GM19463 (cell line): Measurements from ENCODE around the gene FER.

Experiments
- ATAC-seq: cut with Tn5 transposase; IDR thresholded peaks from one replicate; pipeline ENCODE4 v1.9.1; 2021; ENCODE audit warnings: mild to moderate bottlenecking, moderate library complexity; ENCODE audit not compliant: unreplicated experiment

The FER gene

GRCh38 chr5:109168151-109168550, 420.5 kb downstream of the FER start:
- ATAC-seq = no peak

- ATAC-seq = no peak
Observed at GRCh38 chr5:109170629-109171350, 423.1 kb downstream of the FER start.

GRCh38 chr5:109171437-109172073, 423.9 kb downstream of the FER start:
- peak; percentile 76 for ATAC-seq

DNA sequence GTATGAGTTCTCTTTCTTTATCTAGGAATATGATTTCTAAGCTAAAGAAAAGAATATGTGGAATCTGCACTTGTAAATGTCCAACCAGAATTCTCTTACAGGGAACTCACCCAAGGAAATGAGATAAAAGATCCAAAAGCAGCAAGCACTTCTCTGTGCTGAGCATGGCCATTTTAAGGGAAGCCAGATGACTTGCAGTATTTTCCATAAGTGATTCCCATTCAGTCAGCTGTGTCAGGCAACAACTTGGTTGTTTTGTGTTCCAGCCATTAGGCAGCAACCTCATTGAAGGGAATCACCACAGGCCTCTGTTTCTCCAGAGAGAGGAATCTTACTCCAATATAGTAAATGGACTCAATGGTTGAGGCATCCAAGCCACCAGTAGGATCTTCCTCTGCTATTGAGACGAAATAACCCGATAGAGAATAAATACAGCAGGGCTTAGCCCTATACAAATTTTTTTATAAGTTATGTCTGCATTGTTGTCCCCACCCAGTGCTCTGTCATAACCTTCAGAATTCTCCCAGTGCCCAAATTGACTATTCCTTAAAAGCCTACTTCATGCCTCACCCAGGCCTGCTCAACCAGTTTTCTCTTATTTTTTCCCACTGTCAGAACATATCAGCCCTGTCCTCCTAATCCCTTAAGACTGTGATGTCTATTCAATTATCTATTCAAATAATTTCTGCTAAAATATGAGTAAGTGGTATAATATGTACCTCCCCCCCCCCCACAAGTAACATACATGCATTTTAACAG, 425.5 kb downstream of the FER start:
- no peak for ATAC-seq

DNA sequence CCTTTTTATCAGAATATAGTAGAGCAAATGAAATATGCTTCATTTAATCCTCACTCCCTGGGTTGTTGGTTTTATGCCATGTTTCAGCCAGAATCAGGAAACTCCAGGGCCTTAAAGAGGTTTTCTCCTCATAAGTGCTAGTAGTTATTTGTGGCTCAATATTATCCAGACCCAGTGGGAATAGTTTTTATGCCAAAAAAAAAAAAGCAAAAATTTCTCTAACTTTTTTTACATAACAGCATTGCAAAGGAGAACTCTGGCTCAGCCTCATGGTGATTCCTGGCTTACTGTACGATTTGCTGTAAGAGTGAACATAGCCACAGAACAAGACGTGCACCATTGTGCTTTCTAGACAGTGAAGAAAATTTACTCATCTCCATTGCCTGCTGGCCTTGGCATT, 429.5 kb downstream of the FER start:
- no peak for ATAC-seq

DNA sequence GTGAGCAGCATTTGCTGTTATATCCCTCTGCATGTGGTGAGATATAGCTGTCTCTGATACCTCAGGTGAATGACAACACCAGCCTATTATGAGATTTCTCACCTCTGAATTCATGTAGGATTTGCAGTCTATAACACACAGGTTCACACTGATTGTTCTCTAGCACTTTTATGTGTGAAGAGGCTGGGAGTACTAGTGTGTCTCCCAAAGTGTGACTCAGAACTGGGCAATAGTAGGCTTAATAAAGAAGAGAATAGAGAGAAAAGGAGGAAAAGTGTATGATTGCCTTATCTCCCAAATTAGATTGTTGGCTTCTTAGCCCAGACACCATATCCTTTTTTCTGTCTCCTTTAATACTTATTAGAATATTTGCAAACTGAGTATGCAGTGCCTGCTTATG, 430.1 kb downstream of the FER start:
- ATAC-seq = no peak

- ATAC-seq = no peak
Observed at GRCh38 chr5:109180668-109181067, 433.0 kb downstream of the FER start.

- no peak for ATAC-seq
Observed at GRCh38 chr5:109186759-109187158, 439.1 kb downstream of the FER start.

GRCh38 chr5:109191153-109191558, 443.5 kb downstream of the FER start:
- ATAC-seq = peak; percentile 81

DNA sequence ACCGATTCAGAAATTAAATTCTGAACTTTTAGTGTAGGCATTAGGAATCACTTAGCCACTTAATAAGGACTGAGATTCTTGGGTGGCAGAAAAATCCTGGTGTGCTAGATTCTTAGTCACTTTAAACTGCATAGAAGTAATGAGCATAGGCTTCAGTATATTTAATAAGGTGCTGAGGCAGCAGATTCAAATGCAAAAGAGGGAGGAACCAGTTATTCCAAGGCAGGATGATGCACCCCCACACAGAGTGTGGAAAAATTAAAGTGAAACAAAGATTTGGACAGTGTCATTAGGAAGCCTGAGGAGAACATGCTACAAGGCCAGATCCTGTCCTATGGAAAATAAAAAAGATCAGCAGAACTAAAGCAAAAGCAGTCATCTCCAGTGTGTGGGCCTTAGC, 444.3 kb downstream of the FER start:
- no peak for ATAC-seq

DNA sequence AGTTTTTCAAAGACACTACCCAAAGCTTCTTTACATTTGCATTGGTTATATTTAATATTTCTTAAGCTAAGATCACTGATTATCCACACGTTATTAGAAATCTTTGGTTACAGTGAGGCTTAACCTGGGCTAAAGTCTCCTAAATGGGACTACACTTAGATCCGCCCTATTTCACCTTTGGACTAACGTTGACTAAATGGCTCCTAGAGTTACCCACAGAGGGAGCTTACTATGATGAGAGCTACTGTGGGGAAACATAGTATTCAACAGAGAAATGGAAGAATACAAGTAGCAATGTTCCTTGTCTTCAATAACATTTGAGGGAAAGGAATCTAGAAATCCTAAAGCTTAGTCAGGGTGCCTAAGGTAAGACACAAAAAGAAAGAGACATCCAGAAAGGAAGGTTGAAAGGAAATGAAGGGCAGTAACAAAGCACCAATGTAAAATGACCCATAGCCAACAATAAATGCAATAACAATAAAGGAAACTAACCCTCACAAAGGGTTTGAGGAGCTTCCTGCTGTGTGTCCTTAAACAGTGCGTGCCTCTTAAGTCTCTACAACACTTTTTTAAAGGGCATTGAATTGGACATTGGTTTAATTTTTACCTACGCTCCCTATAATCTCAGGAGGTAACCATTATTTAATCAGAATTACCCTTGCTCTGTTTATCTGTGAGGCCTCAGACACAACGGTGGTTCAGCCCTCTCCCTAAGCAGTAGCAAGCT, 445.0 kb downstream of the FER start:
- no peak for ATAC-seq

DNA sequence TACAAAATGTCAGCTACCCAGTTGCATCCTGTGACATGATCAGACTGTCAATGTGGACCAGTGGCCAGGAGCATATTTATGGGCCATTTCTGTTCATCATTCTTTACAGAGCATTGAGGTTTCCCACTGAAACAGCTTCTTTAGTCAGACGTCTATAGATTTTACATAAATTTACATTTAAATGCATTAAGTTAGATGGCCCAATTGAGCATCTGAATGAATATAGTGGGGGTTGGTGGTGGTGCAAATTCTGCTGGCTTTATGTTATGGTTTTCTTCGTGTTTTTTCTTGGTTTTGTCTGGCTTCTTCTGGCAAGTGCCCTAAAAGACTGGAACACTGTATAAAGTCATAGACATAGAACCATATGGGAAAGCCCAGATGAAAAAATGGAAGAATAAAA, 448.0 kb downstream of the FER start:
- ATAC-seq = no peak

DNA sequence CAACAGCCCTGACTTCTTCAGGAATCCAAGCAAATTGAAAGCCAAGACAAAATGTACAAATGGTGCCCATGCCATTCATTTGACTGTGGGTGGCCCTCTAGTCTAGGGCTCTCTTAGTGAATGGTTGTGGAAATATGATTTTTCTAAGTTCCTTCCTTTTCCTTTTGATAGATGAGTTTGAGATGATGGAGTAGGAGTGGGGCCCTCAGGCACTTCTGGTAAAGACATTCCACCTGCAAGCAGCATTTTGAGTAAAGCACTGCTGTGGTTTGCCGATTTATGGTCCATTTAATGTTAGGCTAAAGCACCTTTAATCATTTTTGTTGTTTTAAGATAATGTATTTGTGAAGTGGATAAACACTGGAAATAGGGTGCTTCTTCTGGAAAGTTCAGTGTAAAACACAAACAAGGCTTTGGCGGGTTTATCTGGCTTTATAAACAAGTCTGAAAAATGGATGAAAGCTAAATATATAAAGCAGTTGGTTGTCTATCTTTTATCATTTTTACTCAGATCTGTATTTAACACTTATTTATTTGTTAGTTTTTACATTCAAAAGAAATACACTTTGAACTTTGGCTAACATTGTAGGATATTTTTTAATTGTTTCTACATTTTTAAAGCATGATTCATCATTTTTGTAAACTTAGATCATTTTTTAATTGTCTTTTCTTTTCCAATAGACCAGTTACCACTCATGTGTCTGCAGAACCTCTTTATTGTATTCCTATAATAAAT, 448.6 kb downstream of the FER start:
- ATAC-seq = no peak

GRCh38 chr5:109196823-109197160, 449.1 kb downstream of the FER start:
- no peak for ATAC-seq

DNA sequence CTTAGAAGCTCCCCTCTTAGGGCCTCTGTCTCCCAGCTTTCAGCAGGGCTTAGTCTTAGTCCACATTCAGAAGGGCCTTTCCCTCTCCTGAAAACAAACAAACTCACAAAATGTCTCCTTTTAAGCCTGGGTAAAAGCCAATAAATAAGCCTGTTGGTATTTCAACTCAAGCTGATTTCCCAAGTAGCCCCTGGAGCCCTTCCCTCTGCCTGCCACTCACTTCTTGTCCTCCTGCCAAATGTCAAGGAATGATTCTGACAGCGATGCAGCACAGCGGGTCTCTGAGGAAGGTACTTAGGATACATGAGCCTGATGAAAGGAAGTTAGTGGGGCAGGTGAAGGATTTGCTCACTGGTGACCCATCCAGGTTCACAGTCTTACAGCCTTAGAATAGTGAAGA, 451.6 kb downstream of the FER start:
- no peak for ATAC-seq

DNA sequence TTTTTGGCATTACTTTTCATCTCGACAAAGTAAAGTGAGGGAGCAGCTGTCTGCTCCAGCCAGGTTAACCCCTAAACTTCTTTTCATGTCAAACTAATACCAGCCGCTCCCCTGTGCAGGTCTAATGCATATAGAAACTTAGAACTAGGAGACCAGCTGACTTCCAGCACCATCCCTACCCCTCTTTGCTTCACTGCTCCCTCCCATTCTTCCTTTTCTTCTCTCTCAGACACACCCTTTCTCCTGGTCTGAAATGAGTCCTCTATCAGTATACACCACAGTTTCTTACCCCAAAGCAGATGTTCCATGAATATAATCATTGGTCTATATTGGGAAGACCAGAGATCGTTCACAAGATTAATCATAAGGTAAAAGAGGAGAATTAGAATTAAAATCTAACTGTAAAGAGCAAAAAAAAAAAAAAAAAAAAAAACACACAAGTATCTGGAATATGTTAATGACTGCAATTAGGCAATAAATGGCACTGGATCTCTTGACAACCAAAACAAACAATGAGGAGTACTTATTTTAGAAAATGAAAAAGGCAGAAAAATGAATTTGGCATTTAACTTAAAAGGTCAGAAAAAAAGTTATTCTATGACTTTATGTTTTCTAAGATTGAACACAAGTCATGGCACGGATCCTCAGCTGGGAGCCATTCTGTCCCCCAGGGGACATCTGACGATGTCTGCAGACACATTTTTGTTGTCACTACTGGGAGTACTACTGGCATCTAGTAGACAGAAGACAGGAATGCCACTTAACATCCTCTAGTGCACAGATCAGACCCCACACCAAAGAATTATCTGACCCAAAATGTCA, 452.3 kb downstream of the FER start:
- ATAC-seq = no peak

- no peak for ATAC-seq
Observed at GRCh38 chr5:109215040-109215439, 467.3 kb downstream of the FER start.

GRCh38 chr5:109218818-109219217, 471.1 kb downstream of the FER start:
- ATAC-seq = no peak

DNA sequence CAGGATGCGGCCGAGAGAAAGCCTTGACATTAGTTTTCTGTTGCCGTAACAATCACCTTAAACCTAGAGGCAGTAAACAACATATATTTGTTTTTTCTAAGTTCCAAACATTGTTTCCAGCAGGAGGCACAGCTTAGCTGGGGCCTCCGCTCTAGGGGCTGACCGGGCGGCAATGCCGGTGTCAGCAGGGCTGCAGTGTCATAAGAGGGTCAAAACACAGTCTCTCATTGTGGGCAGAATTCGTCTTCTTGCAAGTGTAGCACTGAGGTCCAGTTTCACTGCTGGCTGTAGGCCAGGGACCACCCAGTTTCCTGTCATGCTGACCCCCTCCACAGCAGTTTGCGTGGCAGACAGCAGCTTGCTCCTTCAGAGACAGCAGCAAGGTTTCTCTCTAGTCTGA, 475.8 kb downstream of the FER start:
- no peak for ATAC-seq

- ATAC-seq = no peak
Observed at GRCh38 chr5:109224276-109224882, 476.7 kb downstream of the FER start.
